ENCODE measurements around the gene CNPY1. TPM values are rescaled to one million over a fixed set of nuclear protein-coding genes. Genes with fewer than 3 reads are reported as not detected.

Gene CNPY1
- total RNA-seq, 4 donors from 2014 or later, result not detected

GRCh38 chr7:155558351-155558750, 12.0 kb upstream of the CNPY1 start:
- peaks cover 5% of the 10 kb centered on the region for H3K27me3 ChIP-seq
- no peaks in the 10 kb centered on the region for H3K4me1 ChIP-seq
- 60 to 86% methylated on average over 2 to 8 of the region's 8 CpGs for WGBS, 2 donors (ENCODE audit: low coverage in 1 of 2)
- no peak for DNase-seq
- H3K4me3 ChIP-seq, result no peak overlapping the region
- no peak overlapping the region for H3K27ac ChIP-seq
- no peaks in the 10 kb centered on the region for H3K36me3 ChIP-seq
- in situ Hi-C loops (cut with MboI; ENCODE audit: low pct_ligation_motif_present in 1 of 4, low pct_unique_long_range_greater_than_20kb in 1 of 4, low sequenced_read_pairs in 3 of 4) (no loop called here), intact Hi-C loops (cut with DNase I; ENCODE audit: low total_unique reads) (no loop called here)
- no peaks in the 10 kb centered on the region for H3K9me3 ChIP-seq
- TF ChIP-seq CTCF (IDR thresholded peaks at IDR 0.05) (no peak), EP300 (IDR thresholded peaks at IDR 0.05; ENCODE audit: low read depth) (no peak), POLR2AphosphoS5 (IDR thresholded peaks at IDR 0.05) (no peak), POLR2A (IDR thresholded peaks at IDR 0.05) (no peak)

- intact Hi-C loops (cut with DNase I; ENCODE audit: low total_unique reads) (no loop called here), in situ Hi-C loops (cut with MboI; ENCODE audit: low pct_ligation_motif_present in 1 of 4, low pct_unique_long_range_greater_than_20kb in 1 of 4, low sequenced_read_pairs in 3 of 4) (no loop called here)
- no peaks in the 10 kb centered on the region for H3K9me3 ChIP-seq
- no peak overlapping the region for H3K27ac ChIP-seq
- TF ChIP-seq EP300 (IDR thresholded peaks at IDR 0.05; ENCODE audit: low read depth), result no peak
- TF ChIP-seq POLR2AphosphoS5 (IDR thresholded peaks at IDR 0.05), result no peak
- no peak for TF ChIP-seq POLR2A (IDR thresholded peaks at IDR 0.05)
- no peak for TF ChIP-seq CTCF (IDR thresholded peaks at IDR 0.05)
- no peak overlapping the region for H3K4me3 ChIP-seq
- H3K4me1 ChIP-seq, result no peaks in the 10 kb centered on the region
- peaks cover under 1% of the 10 kb centered on the region for H3K27me3 ChIP-seq
- WGBS, 2 donors (ENCODE audit: low coverage in 1 of 2), result 83% methylated on average over 10 of the region's 10 CpGs; no CpG with 5 or more reads in 1 of the 2 donors
- H3K36me3 ChIP-seq, result no peaks in the 10 kb centered on the region
- no peak for DNase-seq
Observed at GRCh38 chr7:155557778-155558177, 11.4 kb upstream of the CNPY1 start.

- TF ChIP-seq POLR2A (IDR thresholded peaks at IDR 0.05) (no peak), POLR2AphosphoS5 (IDR thresholded peaks at IDR 0.05) (no peak), EP300 (IDR thresholded peaks at IDR 0.05; ENCODE audit: low read depth) (no peak)
- Histone ChIP-seq H3K36me3 (no peaks in the 10 kb centered on the region), H3K9me3 (no peaks in the 10 kb centered on the region), H3K4me3 (no peak overlapping the region), H3K4me1 (no peaks in the 10 kb centered on the region), H3K27me3 (no peaks in the 10 kb centered on the region), H3K27ac (no peak overlapping the region)
- 78% methylated on average over 9 of the region's 9 CpGs; no CpG with 5 or more reads in 1 of the 2 donors for WGBS, 2 donors (ENCODE audit: low coverage in 1 of 2)
- intact Hi-C loops (cut with DNase I; ENCODE audit: low total_unique reads), result no loop called here
- DNase-seq, result no peak
- in situ Hi-C loops (cut with MboI; ENCODE audit: low pct_ligation_motif_present in 1 of 4, low pct_unique_long_range_greater_than_20kb in 1 of 4, low sequenced_read_pairs in 3 of 4), result no loop called here
Observed at GRCh38 chr7:155556763-155557162, 10.4 kb upstream of the CNPY1 start.

- H3K27ac ChIP-seq, result no peak overlapping the region
- TF ChIP-seq POLR2AphosphoS5 (IDR thresholded peaks at IDR 0.05) (no peak), POLR2A (IDR thresholded peaks at IDR 0.05) (no peak), CTCF (IDR thresholded peaks at IDR 0.05) (no peak), EP300 (IDR thresholded peaks at IDR 0.05; ENCODE audit: low read depth) (no peak)
- H3K36me3 ChIP-seq, result no peaks in the 10 kb centered on the region
- no peak overlapping the region for H3K4me3 ChIP-seq
- DNase-seq, result no peak
- H3K27me3 ChIP-seq, result no peaks in the 10 kb centered on the region
- no peaks in the 10 kb centered on the region for H3K9me3 ChIP-seq
- WGBS, 2 donors (ENCODE audit: low coverage in 1 of 2), result 90 to 100% methylated on average over 3 to 21 of the region's 33 CpGs
- intact Hi-C loops (cut with DNase I; ENCODE audit: low total_unique reads) (no loop called here), in situ Hi-C loops (cut with MboI; ENCODE audit: low pct_ligation_motif_present in 1 of 4, low pct_unique_long_range_greater_than_20kb in 1 of 4, low sequenced_read_pairs in 3 of 4) (no loop called here)
- no peaks in the 10 kb centered on the region for H3K4me1 ChIP-seq
Observed at GRCh38 chr7:155555116-155555695, 8.8 kb upstream of the CNPY1 start.

- no peaks in the 10 kb centered on the region for H3K27me3 ChIP-seq
- H3K4me1 ChIP-seq, result no peaks in the 10 kb centered on the region
- no peak for DNase-seq
- no peak for TF ChIP-seq POLR2AphosphoS5 (IDR thresholded peaks at IDR 0.05)
- no peak for TF ChIP-seq POLR2A (IDR thresholded peaks at IDR 0.05)
- no peak for TF ChIP-seq CTCF (IDR thresholded peaks at IDR 0.05)
- no peak for TF ChIP-seq EP300 (IDR thresholded peaks at IDR 0.05; ENCODE audit: low read depth)
- no peak overlapping the region for H3K4me3 ChIP-seq
- no peak overlapping the region for H3K27ac ChIP-seq
- in situ Hi-C loops (cut with MboI; ENCODE audit: low pct_ligation_motif_present in 1 of 4, low pct_unique_long_range_greater_than_20kb in 1 of 4, low sequenced_read_pairs in 3 of 4), result no loop called here
- no peaks in the 10 kb centered on the region for H3K9me3 ChIP-seq
- WGBS, 2 donors (ENCODE audit: low coverage in 1 of 2), result 71 to 100% methylated on average over 1 to 3 of the region's 3 CpGs
- intact Hi-C loops (cut with DNase I; ENCODE audit: low total_unique reads), result no loop called here
- no peaks in the 10 kb centered on the region for H3K36me3 ChIP-seq
Observed at GRCh38 chr7:155553871-155554270, 7.5 kb upstream of the CNPY1 start.
